ENCODE measurements around the gene EN2. TPM values are rescaled to one million over a fixed set of nuclear protein-coding genes. Genes with fewer than 3 reads are reported as not detected.

The EN2 gene
- total RNA-seq, result under 1 TPM in 1 of 9 donors, not detected in 8; 0.06 TPM
- polyA plus RNA-seq, result under 1 TPM in 1 of 2 donors, not detected in 1; 0.08 TPM
- long read RNA-seq, donor 1, result 0 reads
- long read RNA-seq, donor 2, result 0 reads
- long read RNA-seq, donor 3, result 0 reads

- DNase-seq, result no peak
- peaks cover 0 to 49% (median 25%) of the 10 kb centered on the region in 12 donors for H3K4me1 ChIP-seq
- intact Hi-C loops (cut with DNase I), result loop anchor here in 3 of 10 donors (10.0 kb wide), 3 partner anchors 47 to 83 kb away; no protein-coding TSS in a partner anchor
Observed at GRCh38 chr7:155458111-155458877, at the start of gene EN2. EN2 (plus strand) TSS chr7:155458129; CDS start chr7:155458378, 249 bp downstream.

DNA sequence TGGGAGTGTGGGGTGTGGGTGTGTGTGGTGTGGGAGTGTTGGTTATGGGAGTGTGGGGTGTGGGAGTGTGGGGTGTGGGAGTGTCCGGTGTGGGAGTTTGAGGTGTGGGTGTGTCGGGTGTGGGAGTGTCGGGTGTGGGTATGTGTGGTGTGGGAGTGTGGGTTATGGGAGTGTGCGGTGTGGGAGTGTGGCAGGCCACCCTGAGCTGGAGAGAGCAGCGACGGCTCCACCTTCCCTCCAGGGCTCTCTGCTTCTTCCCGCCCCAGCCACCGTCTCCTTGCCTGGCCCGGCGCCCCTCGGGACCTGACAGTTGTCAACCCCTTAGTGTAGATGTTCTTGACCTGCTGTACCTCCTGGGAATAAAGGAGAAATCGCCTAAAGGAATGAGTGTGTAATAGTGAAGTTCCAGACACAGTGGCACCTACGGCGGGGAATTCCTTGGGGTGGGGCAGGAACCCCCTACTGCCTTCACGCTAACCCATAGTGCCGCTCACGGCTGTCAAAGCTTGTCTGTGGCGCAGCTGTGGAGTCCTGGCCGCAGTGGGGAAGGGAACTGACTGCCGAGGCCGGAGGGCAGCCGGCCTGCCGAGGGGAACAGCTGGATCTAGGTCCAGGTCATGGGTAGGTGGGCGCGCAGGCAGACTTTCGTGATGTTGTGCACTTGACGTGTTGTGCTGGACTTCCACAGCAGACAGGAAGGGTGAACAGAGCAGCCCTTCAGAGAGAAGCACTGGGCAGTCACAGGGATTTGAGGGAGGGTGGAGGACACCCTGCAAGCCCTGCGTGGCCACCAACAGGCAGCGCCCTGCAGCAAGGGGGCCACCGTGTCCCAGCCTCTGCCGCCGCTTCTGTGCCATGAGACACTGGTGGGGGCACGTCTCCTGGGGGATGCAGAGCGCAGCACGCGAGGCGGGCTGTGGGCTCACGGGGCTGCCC is 49.0 kb upstream of the EN2 start:
- ATAC-seq (no peak), DNase-seq (no peak)

More at GRCh38 chr7:155458111-155458877, at the start of gene EN2:
- Histone ChIP-seq H3K4me3 (peak within 1 kb of the TSS; percentile 23 to 63 (median 52)), H3K27me3 (peaks cover 92 to 96% (median 95%) of the 10 kb centered on the region in 9 donors), H3K27ac (no peak within 1 kb of the TSS), H3K36me3 (no peaks in the 10 kb centered on the region), H3K9me3 (no peaks in the 10 kb centered on the region)
- TF ChIP-seq, protein P1, sequence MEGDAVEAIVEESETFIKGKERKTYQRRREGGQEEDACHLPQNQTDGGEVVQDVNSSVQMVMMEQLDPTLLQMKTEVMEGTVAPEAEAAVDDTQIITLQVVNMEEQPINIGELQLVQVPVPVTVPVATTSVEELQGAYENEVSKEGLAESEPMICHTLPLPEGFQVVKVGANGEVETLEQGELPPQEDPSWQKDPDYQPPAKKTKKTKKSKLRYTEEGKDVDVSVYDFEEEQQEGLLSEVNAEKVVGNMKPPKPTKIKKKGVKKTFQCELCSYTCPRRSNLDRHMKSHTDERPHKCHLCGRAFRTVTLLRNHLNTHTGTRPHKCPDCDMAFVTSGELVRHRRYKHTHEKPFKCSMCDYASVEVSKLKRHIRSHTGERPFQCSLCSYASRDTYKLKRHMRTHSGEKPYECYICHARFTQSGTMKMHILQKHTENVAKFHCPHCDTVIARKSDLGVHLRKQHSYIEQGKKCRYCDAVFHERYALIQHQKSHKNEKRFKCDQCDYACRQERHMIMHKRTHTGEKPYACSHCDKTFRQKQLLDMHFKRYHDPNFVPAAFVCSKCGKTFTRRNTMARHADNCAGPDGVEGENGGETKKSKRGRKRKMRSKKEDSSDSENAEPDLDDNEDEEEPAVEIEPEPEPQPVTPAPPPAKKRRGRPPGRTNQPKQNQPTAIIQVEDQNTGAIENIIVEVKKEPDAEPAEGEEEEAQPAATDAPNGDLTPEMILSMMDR (IDR thresholded peaks at IDR 0.05), result no peak
- TF ChIP-seq POLR2A (IDR thresholded peaks at IDR 0.05), result no peak
- 1 to 3% (median 2%) methylated on average over 67 to 105 of the region's 105 CpGs for WGBS, 4 donors
- no peak for ATAC-seq

DNA sequence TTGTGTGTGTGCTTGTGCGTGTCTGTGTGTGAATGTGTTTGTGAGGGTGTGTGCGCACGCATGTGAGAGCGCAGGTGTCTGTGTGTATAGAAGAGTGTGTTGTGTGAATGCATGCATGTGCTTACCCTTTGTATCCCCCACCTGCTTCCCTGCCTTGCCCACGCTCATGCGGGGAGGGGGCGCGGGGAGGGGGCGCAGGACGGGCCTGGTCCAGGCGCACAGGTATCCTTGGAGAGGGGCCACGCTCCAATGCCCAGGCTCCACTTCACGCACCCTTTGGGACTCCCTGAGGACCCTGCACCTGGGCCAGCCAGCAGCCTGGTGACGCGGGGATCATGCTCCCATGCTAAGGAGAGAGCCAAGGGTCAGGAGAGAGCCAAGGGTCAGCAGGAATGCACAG is 47.9 kb upstream of the EN2 start:
- ATAC-seq (no peak), DNase-seq (no peak)
- TF ChIP-seq, protein P1 (IDR thresholded peaks at IDR 0.05), result no peak
- no peak for TF ChIP-seq POLR2A (IDR thresholded peaks at IDR 0.05)
- intact Hi-C loops (cut with DNase I), result loop anchor here in 2 of 10 donors (10.0 kb wide), 2 partner anchors 115 to 145 kb away; no protein-coding TSS in a partner anchor
- H3K36me3 ChIP-seq, result no peaks in the 10 kb centered on the region
- H3K27ac ChIP-seq, result no peak overlapping the region
- no peaks in the 10 kb centered on the region for H3K4me1 ChIP-seq
- H3K27me3 ChIP-seq, result peaks cover 12 to 64% (median 26%) of the 10 kb centered on the region in 9 donors
- no peak overlapping the region for H3K4me3 ChIP-seq
- WGBS, 4 donors, result 88 to 93% (median 90%) methylated on average over 11 to 15 of the region's 15 CpGs
- H3K9me3 ChIP-seq, result no peaks in the 10 kb centered on the region

More for the DNA sequence above, 49.0 kb upstream of the EN2 start:
- Histone ChIP-seq H3K4me3 (no peak overlapping the region), H3K9me3 (no peaks in the 10 kb centered on the region), H3K36me3 (no peaks in the 10 kb centered on the region), H3K27me3 (peaks cover 20 to 75% (median 34%) of the 10 kb centered on the region in 9 donors), H3K27ac (no peak overlapping the region), H3K4me1 (no peaks in the 10 kb centered on the region)
- 31 to 40% (median 36%) methylated on average over 29 to 38 of the region's 38 CpGs for WGBS, 4 donors
- TF ChIP-seq, protein P1 (IDR thresholded peaks at IDR 0.05), result no peak
- no peak for TF ChIP-seq POLR2A (IDR thresholded peaks at IDR 0.05)
- intact Hi-C loops (cut with DNase I), result no loop called here
